ENCODE results near the gene USP34.

GRCh38 chr2:61244694-61245093 is 226.2 kb downstream of the USP34 start:
- TF ChIP-seq EZH2 (IDR thresholded peaks at IDR 0.05; ENCODE audit: borderline replicate concordance, low read length): no peak
- TF ChIP-seq CTCF (conservative IDR thresholded peaks at IDR 0.05 in 1 of 2, IDR thresholded peaks at IDR 0.05 in 1 of 2; ENCODE audit: extremely low read depth in 1 of 2, insufficient read depth in 1 of 2, low read depth in 1 of 2, low read length in 2 of 2): no peak

Data from mammary epithelial cell (primary cell).